ENCODE data around the gene PSME4. TPM values are rescaled to one million over a fixed set of nuclear protein-coding genes. Genes with fewer than 3 reads are reported as not detected.
A peak's percentile ranks its signal among the peaks of the same experiment; 100 is the strongest.
"Not testable (repeated sequence)": the region's sequence is repeated elsewhere in the genome, so short reads cannot be mapped to it uniquely, and the experiment has no call there.

The PSME4 gene
- total RNA-seq, 1 donor from 2014 or later: 35.2 TPM

DNA sequence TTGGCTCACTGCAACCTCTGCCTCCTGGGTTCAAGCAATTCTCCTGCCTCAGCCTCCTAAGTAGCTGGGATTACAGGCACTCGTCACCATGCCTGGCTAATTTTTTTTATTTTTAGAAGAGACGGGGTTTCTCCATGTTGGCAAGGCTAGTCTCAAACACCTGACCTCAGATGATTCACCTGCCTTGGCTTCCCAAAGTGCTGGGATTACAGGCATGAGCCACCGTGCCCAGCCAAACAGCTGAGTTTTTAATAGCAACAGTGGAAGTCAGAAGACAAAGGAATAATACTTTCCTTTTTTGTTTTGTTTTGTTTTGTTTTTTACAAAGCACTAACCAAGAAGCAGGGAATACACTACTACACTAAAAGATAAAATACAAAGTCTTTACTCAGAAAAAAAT is 127.9 kb downstream of the PSME4 start:
- DNase-seq (ENCODE audit: low read depth in 2 of 2): peak in 1 of 2 donors; percentile 31

DNA sequence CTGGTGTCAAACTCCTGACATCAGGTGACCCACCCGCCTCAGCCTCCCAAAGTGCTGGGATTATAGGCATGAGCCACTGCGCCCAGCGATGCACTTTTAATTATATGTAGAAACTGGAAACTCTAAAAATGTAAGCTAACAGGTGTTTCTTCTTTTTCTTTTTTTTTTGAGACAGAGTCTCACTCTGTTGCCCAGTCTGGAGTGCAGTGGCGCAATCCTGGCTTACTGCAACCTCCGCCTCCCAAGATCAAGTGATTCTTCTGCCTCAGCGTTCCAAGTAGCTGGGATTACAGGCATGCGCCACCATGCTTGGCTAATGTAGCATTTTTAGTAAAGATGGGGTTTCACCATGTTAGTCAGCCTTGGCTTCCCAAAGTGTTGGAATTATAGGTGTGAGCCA is 129.1 kb downstream of the PSME4 start:
- not testable (repeated sequence) for DNase-seq (ENCODE audit: low read depth in 2 of 2)

DNA sequence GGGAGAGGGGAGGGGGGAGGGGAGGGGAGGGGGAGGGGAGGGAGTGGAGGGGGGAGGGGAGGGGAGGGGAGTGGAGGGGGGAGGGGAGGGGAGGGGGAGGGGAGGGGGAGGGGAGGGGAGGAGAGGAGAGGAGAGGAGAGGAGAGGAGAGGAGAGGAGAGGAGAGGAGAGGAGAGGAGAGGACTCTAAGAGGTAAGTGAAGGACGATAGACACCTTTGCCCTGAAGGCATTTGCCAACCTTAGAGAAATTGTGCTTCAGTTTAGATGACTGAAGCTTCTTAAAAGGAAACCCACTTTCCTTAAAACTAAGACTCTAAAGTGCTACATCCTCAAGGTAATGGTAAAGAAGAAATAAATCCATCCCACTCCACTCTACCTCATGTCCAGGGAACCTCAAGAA is 130.2 kb downstream of the PSME4 start:
- DNase-seq (ENCODE audit: low read depth in 2 of 2): no peak

DNA sequence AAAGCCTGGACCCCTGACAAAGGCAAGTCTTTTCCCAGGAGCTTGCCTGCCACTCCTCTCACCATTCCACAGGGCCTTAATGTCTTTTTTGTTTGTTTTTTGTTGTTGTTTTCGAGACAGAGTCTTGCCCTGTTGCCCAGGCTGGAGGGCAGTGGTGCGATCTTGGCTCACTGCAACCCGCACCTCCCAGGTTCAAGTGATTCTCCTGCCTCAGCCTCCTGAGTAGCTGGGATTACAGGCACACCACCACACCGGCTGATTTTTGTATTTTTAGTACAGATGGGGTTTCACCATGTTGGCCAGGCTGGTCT is 140.9 kb downstream of the PSME4 start:
- DNase-seq (ENCODE audit: low read depth in 2 of 2): not testable (repeated sequence)

DNA sequence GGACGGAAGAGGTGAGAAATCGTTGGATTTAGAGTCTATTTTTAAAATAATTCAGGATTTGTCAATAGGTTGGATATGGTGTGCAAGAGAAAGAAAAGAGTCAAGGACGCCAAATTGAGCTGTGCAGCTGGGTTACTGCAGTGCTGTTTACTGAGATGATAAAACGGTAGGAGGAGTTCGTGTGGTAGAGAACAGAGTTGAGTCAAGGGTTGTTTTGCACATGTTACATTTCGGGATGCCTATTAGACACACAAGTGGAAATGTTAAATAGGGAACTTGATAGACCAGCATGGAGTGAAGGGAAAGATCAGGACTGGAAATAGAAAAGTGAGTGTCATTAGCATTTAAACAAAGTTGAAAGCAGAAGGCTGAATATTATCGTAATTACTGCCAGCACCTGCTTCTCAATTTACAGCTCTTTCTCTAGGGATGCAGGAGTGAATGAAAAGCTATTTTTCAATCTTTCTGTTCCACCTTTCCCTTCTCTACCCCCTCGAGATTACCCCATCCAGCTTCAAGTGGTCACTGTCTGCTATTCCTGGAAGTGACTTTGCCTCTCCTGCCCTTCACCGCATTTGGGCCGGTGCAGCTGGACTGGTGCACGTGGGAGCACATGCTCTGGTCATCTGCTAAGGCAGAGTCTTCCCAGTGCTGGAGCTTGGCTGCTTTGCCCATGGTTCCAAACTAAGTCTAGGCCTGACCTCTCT is 141.4 kb downstream of the PSME4 start:
- no peak for DNase-seq (ENCODE audit: low read depth in 2 of 2)

DNA sequence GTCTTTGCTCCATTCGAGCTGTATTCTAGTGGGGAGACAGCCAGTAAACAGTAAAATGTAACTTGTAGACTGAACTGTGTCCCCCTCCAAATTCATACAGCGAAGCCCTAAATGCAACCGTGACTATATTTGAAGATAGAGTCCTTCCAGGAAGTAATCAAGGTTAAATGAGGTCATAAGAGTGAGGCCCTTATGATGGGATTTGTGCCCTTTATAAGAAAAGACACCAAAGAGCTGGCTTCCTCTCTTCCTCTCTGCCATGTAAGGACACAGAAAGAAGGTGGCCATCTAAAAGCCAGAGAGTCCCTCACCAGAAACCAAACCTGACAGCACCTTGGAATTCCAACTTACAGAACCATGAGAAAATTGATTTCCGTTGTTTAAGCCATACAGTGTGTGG is 142.5 kb downstream of the PSME4 start:
- no peak for DNase-seq (ENCODE audit: low read depth in 2 of 2)

DNA sequence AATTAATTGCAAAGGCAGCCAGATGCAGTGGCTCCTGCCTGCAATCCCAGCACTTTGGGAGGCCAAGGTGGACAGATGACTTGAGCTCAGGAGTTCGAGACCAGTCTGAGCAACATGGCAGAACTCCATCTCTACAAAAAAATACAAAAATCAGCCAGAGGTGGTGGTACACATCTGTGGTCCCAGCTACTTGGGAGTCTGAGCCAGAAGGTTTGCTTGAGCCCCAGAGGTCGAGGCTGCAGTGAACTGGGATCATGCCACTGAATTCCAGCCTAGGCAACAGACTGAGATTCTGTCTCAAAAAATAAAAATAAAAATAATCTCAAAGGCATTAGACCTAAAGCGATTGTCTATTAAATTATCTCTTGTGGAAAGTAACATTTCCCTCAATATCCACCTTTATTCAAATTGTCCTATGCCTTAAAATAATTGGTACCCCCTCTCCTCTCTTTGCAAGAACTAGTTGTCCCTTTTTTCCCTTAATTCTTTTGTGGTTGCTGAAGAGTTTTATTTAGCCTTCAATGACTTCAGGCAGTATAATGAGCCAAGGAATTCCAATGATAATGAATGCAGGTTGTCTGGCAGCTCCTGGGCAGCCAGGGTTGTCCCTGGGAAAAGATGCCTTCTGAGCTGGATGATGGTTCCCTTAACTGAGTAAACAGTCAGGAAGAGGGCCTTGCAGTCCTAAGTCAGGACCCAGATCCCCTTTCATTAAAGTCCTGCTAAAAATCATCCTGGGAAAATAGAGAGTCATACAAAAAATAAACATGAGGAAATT is 143.2 kb downstream of the PSME4 start:
- DNase-seq (ENCODE audit: low read depth in 2 of 2): no peak

DNA sequence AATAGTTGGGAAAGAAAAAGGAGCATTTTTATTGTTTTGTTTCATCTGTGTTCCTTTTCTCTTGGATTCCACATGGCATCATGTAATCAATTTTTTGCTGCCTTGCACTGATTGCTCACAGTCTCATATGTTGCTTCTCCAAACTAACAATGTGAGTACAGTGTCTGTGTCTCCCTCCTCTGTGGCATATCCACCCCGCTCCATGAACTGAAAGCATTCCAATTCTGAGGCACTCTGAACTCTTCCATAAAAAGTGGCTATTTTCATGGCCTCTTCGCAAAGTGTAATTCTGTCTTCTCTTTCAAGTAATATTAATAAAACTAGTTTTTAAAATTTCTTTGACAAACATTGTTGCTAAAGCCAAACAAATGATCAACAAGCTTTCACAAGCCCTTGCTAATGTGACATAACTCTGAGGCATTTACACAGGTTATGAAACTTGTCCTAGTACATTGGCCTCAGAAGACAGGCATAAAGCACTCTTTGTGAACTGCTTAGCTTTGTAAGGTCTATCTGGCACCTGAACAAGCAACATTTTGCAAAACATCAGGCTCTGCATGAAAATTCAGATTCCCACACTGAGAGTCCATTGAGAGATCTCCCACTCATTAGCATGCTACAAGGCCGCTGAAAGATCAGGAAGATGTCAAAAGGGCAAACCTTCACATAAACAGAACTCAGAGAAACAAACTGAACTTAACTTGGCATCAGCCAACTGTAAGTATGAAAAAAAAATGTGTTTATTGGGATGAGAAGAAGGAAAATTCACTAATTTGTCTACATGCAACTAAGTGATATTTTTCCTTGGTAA is 144.0 kb downstream of the PSME4 start:
- DNase-seq (ENCODE audit: low read depth in 2 of 2): no peak

DNA sequence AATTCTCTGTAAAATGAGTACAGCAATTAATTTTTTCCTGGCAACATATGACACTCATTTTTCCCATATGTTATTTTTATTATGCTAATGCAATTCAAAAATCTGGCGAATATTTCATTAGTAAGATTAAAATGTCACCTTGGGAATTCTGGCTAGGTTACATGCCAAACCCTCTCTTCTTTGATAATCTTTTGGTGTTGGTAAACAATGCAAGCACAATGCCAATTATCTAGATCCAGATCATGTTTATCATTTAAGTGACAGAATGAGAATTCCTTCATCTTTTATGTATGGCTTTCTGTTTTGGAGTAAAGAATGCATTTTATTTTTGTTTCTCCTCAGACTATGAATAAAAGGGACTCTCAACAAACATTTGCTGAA is 144.8 kb downstream of the PSME4 start:
- no peak for DNase-seq (ENCODE audit: low read depth in 2 of 2)

DNA sequence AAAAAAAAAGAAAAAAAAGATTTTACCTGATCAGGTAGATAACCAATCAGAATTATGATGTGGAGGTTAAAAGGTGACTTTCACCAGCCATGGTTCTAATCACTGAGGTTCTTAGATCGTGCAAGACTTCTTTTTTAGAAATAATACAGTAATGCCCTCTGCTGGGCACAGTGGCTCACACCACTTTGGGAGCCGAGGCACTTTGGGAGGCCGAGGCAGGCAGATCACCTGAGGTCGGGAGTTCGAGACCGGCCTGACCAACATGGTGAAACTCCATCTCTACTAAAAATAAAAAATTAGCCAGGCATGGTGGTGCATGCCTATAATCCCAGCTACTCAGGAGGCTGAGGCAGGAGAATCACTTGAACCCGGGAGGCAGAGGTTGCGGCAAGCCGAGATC is 147.2 kb downstream of the PSME4 start:
- not testable (repeated sequence) for DNase-seq (ENCODE audit: low read depth in 2 of 2)

DNA sequence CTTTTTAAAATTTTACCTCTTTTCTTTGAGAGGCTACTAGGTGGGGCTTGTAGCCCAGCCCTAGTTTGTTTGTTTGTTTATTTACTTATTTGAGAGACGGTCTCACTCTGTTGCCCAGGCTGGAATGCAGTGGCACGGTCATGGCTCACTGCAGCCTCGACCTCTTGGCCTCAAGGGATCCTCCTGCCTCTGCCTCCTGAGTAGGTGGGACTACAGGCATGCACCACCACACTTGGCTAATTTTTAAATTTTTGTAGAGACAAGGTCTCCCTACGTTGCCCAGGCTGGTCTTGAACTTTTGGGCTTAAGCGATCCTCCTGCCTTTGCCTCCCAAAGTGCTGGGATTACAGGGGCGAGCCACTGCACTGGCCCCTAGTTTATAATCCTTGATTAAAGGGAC is 149.0 kb downstream of the PSME4 start:
- DNase-seq (ENCODE audit: low read depth in 2 of 2): no peak

DNA sequence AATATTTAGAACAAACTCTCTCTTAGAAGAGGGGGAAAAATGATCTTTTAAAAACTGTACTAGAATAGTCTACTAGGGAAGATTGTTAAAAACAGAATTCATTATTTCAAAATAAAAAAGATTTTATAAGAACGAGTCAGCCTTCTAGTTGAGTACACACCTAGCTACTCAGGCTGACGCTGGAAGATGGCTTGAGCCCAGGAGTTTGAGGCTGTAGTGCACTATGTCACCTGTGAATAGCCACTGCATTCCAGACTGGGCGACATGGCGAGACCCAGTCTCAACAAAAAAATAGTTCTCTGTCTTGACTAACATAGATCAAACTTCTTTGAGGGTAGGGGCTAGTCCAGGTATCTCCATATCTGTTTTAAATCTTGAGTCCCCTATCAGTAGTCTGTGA is 150.1 kb downstream of the PSME4 start:
- no peak for DNase-seq (ENCODE audit: low read depth in 2 of 2)

DNA sequence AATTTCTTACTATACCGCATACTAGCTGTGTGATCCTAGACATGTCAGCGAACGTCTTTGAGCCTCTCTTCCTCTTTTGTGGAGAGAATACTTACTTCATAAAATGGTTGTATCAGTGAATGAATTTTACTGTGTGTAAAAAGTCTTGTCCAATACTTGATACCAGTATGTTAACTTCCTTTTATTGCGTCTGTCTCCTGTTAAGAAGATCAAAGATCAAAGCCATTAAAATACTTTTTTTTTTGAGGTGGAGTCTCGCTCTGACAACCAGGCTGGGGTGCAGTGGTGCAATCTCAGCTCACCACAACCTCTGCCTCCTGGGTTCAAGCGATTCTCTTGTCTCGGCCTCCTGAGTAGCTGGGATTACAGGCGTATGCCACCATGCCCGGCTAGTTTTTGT is 150.7 kb downstream of the PSME4 start:
- DNase-seq (ENCODE audit: low read depth in 2 of 2): no peak

DNA sequence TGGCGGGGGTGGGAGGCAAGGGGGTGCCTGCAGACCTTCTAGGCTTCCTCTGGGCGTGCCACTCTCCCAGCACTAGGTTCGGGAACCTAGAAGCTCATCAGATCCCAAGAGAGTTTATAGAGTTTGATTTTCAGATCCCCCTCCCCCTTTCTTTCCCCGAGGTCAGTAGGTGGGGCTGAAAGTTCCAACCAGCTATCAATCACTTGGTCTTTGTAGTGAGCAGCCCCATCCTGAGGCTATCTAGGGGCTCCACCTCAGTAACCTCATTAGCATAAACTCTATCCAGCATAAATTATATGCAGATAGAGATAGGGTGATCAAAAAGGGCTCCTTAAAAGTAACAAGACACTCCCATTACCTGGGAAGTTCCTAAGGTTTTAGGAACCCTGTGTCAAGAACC is 151.2 kb downstream of the PSME4 start:
- DNase-seq (ENCODE audit: low read depth in 2 of 2): no peak

DNA sequence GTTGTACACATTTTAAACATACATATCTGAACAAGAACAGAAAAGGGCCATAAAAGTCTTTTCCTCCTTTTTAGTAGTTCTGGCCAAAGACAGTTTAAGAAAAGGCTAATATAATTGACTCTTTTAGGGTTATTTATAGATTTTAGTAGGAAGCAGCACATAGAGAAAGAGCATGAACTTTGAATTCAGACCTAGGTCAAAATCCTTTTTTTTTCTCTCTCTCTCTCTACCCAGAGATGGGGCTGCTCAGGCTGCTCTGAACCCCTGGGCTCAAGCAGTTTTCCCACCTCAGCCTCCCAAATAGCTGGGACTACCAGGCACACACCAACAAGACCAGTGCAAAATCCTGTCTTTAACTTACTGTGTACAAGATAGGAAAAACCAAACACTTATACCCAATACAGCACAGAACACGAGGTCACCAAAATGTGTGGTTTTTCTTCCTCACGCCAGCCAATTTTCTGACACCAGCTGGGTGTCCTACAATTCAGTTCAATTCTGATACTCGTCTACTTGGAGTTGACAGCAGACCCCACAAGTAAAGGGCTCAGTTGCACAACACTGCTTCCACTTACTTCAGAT is 151.8 kb downstream of the PSME4 start:
- no peak for DNase-seq (ENCODE audit: low read depth in 2 of 2)

Other genes starting within 250 kb of the PSME4 start
- gene CHAC2, start 203.2 kb downstream of the PSME4 start, total RNA-seq: 4.4 and 6.4 TPM in 2 replicates
- gene ASB3, start 184.0 kb downstream of the PSME4 start, total RNA-seq: 22.1 and 25.4 TPM in 2 replicates
- 46.5 and 67.1 TPM in 2 replicates for gene ERLEC1, start 183.9 kb downstream of the PSME4 start, total RNA-seq
- gene GPR75, start 111.0 kb downstream of the PSME4 start, total RNA-seq: 0.77 and 1.3 TPM in 2 replicates
- 4.4 and 10.1 TPM in 2 replicates for gene ACYP2, start 144.6 kb upstream of the PSME4 start, total RNA-seq

All from dermis microvascular lymphatic vessel endothelial cell (primary cell).